ENCODE measurements around the gene TMED4. TPM values are rescaled to one million over a fixed set of nuclear protein-coding genes. Genes with fewer than 3 reads are reported as not detected.

The TMED4 gene
- total and polyA plus RNA-seq, 4 donors: 46.4 to 106 (median 66.7) TPM

- Histone ChIP-seq H3K4me1 (ENCODE audit: control insufficient read depth in 5 of 5, insufficient read depth in 5 of 5, low read length in 5 of 5) (peaks cover 6 to 18% (median 11%) of the 10 kb centered on the region in 5 donors), H3K36me3 (ENCODE audit: control insufficient read depth in 4 of 4, insufficient read depth in 4 of 4, low read length in 4 of 4) (peaks cover 39 to 50% (median 40%) of the 10 kb centered on the region in 4 donors), H3K27ac (ENCODE audit: low read depth in 1 of 2, low read length in 1 of 2) (no peak overlapping the region), H3K27me3 (ENCODE audit: control insufficient read depth in 3 of 3, insufficient read depth in 3 of 3, low read length in 2 of 3) (no peaks in the 10 kb centered on the region), H3K4me3 (peak overlapping the region; percentile 35), H3K9ac (ENCODE audit: insufficient read depth in 1 of 2, low read length in 2 of 2) (peak overlapping the region in 1 of 2 donors; percentile 78), H3K9me3 (ENCODE audit: control insufficient read depth in 4 of 4, insufficient read depth in 3 of 4, low read length in 3 of 4) (no peaks in the 10 kb centered on the region)
- TF ChIP-seq, protein P1, sequence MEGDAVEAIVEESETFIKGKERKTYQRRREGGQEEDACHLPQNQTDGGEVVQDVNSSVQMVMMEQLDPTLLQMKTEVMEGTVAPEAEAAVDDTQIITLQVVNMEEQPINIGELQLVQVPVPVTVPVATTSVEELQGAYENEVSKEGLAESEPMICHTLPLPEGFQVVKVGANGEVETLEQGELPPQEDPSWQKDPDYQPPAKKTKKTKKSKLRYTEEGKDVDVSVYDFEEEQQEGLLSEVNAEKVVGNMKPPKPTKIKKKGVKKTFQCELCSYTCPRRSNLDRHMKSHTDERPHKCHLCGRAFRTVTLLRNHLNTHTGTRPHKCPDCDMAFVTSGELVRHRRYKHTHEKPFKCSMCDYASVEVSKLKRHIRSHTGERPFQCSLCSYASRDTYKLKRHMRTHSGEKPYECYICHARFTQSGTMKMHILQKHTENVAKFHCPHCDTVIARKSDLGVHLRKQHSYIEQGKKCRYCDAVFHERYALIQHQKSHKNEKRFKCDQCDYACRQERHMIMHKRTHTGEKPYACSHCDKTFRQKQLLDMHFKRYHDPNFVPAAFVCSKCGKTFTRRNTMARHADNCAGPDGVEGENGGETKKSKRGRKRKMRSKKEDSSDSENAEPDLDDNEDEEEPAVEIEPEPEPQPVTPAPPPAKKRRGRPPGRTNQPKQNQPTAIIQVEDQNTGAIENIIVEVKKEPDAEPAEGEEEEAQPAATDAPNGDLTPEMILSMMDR (IDR thresholded peaks at IDR 0.05; ENCODE audit: control extremely low read depth, extremely low read depth): no peak
- 73 to 75% methylated on average over 5 of the region's 5 CpGs for WGBS, 2 donors
- DNase-seq (no peak), ATAC-seq (ENCODE audit: insufficient read depth, low FRiP score) (no peak)
Observed at GRCh38 chr7:44572771-44573170, 9.3 kb downstream of the TMED4 start.

DNA sequence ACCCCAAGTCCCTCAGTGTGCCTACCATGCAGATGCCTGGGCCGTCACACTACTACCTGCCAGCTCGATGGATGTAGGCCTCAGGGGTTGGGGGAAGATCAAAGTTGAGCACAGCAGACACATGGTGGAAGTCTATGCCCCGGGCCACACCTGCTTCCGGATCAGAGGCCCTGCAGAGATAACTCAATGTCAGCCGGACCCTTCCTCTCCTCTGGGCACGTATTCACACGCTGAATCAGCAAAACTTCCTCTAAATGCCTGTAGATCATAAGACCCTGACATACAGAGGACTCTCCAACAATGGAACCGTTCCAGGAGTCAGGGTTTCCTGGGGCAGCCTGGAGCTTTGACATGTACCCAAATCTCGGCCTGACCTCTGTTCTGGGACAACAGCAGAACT is 12.1 kb downstream of the TMED4 start:
- Histone ChIP-seq H3K4me1 (ENCODE audit: control insufficient read depth in 5 of 5, insufficient read depth in 5 of 5, low read length in 5 of 5) (peaks cover 6 to 18% (median 11%) of the 10 kb centered on the region in 5 donors), H3K36me3 (ENCODE audit: control insufficient read depth in 4 of 4, insufficient read depth in 4 of 4, low read length in 4 of 4) (peaks cover 40 to 62% (median 59%) of the 10 kb centered on the region in 4 donors), H3K9ac (ENCODE audit: insufficient read depth in 1 of 2, low read length in 2 of 2) (no peak overlapping the region), H3K4me3 (no peak overlapping the region), H3K27me3 (ENCODE audit: control insufficient read depth in 3 of 3, insufficient read depth in 3 of 3, low read length in 2 of 3) (no peaks in the 10 kb centered on the region), H3K27ac (ENCODE audit: low read depth in 1 of 2, low read length in 1 of 2) (no peak overlapping the region), H3K9me3 (ENCODE audit: control insufficient read depth in 4 of 4, insufficient read depth in 3 of 4, low read length in 3 of 4) (no peaks in the 10 kb centered on the region)
- ATAC-seq (ENCODE audit: insufficient read depth, low FRiP score) (no peak), DNase-seq (no peak)
- WGBS, 2 donors: 92 to 94% methylated on average over 9 of the region's 9 CpGs
- TF ChIP-seq, protein P1 (IDR thresholded peaks at IDR 0.05; ENCODE audit: control extremely low read depth, extremely low read depth): no peak

GRCh38 chr7:44568771-44569560 is 13.1 kb downstream of the TMED4 start:
- ATAC-seq (ENCODE audit: insufficient read depth, low FRiP score) (no peak), DNase-seq (no peak)
- H3K27ac ChIP-seq (ENCODE audit: low read depth in 1 of 2, low read length in 1 of 2): no peak overlapping the region
- H3K36me3 ChIP-seq (ENCODE audit: control insufficient read depth in 4 of 4, insufficient read depth in 4 of 4, low read length in 4 of 4): peaks cover 40 to 71% (median 62%) of the 10 kb centered on the region in 4 donors
- no peaks in the 10 kb centered on the region for H3K9me3 ChIP-seq (ENCODE audit: control insufficient read depth in 4 of 4, insufficient read depth in 3 of 4, low read length in 3 of 4)
- H3K4me3 ChIP-seq: no peak overlapping the region
- no peaks in the 10 kb centered on the region for H3K27me3 ChIP-seq (ENCODE audit: control insufficient read depth in 3 of 3, insufficient read depth in 3 of 3, low read length in 2 of 3)
- TF ChIP-seq, protein P1 (IDR thresholded peaks at IDR 0.05; ENCODE audit: control extremely low read depth, extremely low read depth): no peak
- H3K9ac ChIP-seq (ENCODE audit: insufficient read depth in 1 of 2, low read length in 2 of 2): no peak overlapping the region
- peaks cover 5 to 10% (median 6%) of the 10 kb centered on the region in 5 donors for H3K4me1 ChIP-seq (ENCODE audit: control insufficient read depth in 5 of 5, insufficient read depth in 5 of 5, low read length in 5 of 5)
- 95% methylated on average over 17 of the region's 17 CpGs for WGBS, 2 donors
